IPS-18c (cell line): ENCODE measurements around the gene KRTAP15-1.

Experiments used
- H3K4me3 ChIP-seq: 2 replicates; pipeline ENCODE4 v1.7.0; 2013; ENCODE audit warnings: low read depth, mild to moderate bottlenecking, low read length, moderate library complexity; ENCODE audit not compliant: insufficient read depth
- H3K9me3 ChIP-seq: one replicate; pipeline ENCODE4 v1.6.1; 2013; ENCODE audit warnings: mild to moderate bottlenecking, low read length, moderate library complexity; ENCODE audit not compliant: control insufficient read depth, insufficient read depth

KRTAP15-1 gene

GRCh38 chr21:30439975-30440374, at the start of gene KRTAP15-1:
KRTAP15-1 (plus strand) TSS chr21:30440275; CDS start chr21:30440328, 53 bp downstream.
- Histone ChIP-seq H3K9me3 (no peaks in the 10 kb centered on the region), H3K4me3 (no peak within 1 kb of the TSS)

GRCh38 chr21:30391492-30392025, 48.5 kb upstream of the KRTAP15-1 start:
- Histone ChIP-seq H3K4me3 (no peak overlapping the region), H3K9me3 (no peaks in the 10 kb centered on the region)

- H3K9me3 ChIP-seq, result no peaks in the 10 kb centered on the region
- H3K4me3 ChIP-seq, result no peak within 1 kb of the TSS
Measured at GRCh38 chr21:30395731-30396130, 44.3 kb upstream of the KRTAP15-1 start, which contains the start of gene KRTAP13-1. KRTAP13-1 (plus strand) TSS chr21:30396031; CDS start chr21:30396087, 56 bp downstream.

GRCh38 chr21:30408782-30409494, 31.1 kb upstream of the KRTAP15-1 start:
- no peak overlapping the region for H3K4me3 ChIP-seq

GRCh38 chr21:30415993-30416392, 24.1 kb upstream of the KRTAP15-1 start:
- H3K9me3 ChIP-seq, result peaks cover 5% of the 10 kb centered on the region
- no peak overlapping the region for H3K4me3 ChIP-seq

More at GRCh38 chr21:30408782-30409494, 31.1 kb upstream of the KRTAP15-1 start:
- H3K9me3 ChIP-seq, result peaks cover 2% of the 10 kb centered on the region

- H3K9me3 ChIP-seq, result no peaks in the 10 kb centered on the region
- no peak within 1 kb of the TSS for H3K4me3 ChIP-seq
Measured at GRCh38 chr21:30425826-30426225, 14.2 kb upstream of the KRTAP15-1 start, which contains the start of gene KRTAP13-3. KRTAP13-3 (minus strand) TSS chr21:30425926; CDS start chr21:30425912, 14 bp downstream.

GRCh38 chr21:30426731-30427130, 13.3 kb upstream of the KRTAP15-1 start:
- Histone ChIP-seq H3K9me3 (no peaks in the 10 kb centered on the region), H3K4me3 (no peak overlapping the region)

GRCh38 chr21:30430170-30430655, 9.9 kb upstream of the KRTAP15-1 start, which contains the start of gene KRTAP13-4:
KRTAP13-4 (plus strand) TSS chr21:30430220; CDS start chr21:30430276, 56 bp downstream.
- no peak within 1 kb of the TSS for H3K4me3 ChIP-seq
- no peaks in the 10 kb centered on the region for H3K9me3 ChIP-seq

- Histone ChIP-seq H3K4me3 (no peak overlapping the region), H3K9me3 (no peaks in the 10 kb centered on the region)
Measured at GRCh38 chr21:30434033-30434631, 5.9 kb upstream of the KRTAP15-1 start.

GRCh38 chr21:30437010-30437565, 3.0 kb upstream of the KRTAP15-1 start:
- H3K9me3 ChIP-seq, result no peaks in the 10 kb centered on the region

GRCh38 chr21:30443226-30443625, 3.2 kb downstream of the KRTAP15-1 start:
- H3K9me3 ChIP-seq, result no peaks in the 10 kb centered on the region
- no peak overlapping the region for H3K4me3 ChIP-seq

More at GRCh38 chr21:30437010-30437565, 3.0 kb upstream of the KRTAP15-1 start:
- no peak overlapping the region for H3K4me3 ChIP-seq

- no peak overlapping the region for H3K4me3 ChIP-seq
- no peaks in the 10 kb centered on the region for H3K9me3 ChIP-seq
Measured at GRCh38 chr21:30444204-30444603, 4.1 kb downstream of the KRTAP15-1 start.

GRCh38 chr21:30447056-30447455, 7.0 kb downstream of the KRTAP15-1 start:
- no peaks in the 10 kb centered on the region for H3K9me3 ChIP-seq
- H3K4me3 ChIP-seq, result no peak overlapping the region

- Histone ChIP-seq H3K4me3 (no peak overlapping the region), H3K9me3 (no peaks in the 10 kb centered on the region)
Measured at GRCh38 chr21:30448514-30448913, 8.4 kb downstream of the KRTAP15-1 start.

GRCh38 chr21:30463713-30464112, 23.6 kb downstream of the KRTAP15-1 start:
- Histone ChIP-seq H3K4me3 (no peak overlapping the region), H3K9me3 (no peaks in the 10 kb centered on the region)

- Histone ChIP-seq H3K4me3 (no peak overlapping the region), H3K9me3 (no peaks in the 10 kb centered on the region)
Measured at GRCh38 chr21:30468900-30469714, 29.0 kb downstream of the KRTAP15-1 start.

- Histone ChIP-seq H3K4me3 (no peak overlapping the region), H3K9me3 (no peaks in the 10 kb centered on the region)
Measured at GRCh38 chr21:30478004-30478403, 37.9 kb downstream of the KRTAP15-1 start.
